ENCODE results near the gene ZCCHC4. TPM values are rescaled to one million over a fixed set of nuclear protein-coding genes. Genes with fewer than 3 reads are reported as not detected.
A peak's percentile ranks its signal among the peaks of the same experiment; 100 is the strongest.

ZCCHC4 gene
- total and polyA plus RNA-seq, 2 of the 8 experiments (the other 6 are each of a cell fraction or from before 2014, with no cell fraction given): 9.8 to 12.5 TPM

DNA sequence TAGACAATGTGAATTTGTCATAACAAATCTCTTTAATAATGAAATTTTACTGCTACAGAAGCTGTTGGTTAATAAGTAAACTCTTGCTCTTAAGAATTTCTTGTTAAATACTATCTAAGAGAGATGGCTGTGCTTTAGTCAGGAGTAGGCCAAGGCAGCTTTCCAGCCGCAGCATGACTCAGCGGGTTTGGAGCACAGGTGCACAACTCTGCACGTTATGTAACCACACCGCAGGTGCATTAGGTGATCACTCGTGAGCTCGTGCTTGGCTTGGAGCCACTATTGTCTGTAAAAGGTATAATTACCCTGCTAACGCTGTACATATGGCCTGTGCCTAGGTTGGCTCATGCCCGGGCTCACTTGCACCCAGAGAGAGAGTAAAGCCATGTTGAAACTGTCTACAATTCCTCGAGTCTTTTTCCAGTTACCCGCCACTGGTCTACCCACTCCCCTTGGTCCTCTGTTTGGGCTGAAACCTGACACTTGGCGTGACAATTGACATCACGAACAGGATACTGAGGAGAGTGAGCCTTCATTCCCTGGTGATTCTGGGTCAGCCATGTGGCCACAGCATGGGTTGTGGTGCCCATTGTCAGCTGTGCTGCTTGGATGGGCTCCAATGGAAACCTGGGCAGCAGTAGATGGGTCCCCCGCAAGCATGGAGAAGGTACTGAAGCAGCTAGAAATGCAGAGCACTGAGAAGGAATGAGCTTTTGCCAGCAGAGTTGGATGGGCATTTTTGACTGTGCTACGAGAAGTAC, 46.1 kb downstream of the ZCCHC4 start (continued):
- TF ChIP-seq CHD7 (IDR thresholded peaks at IDR 0.05; ENCODE audit: insufficient replicate concordance, low read length) (no peak), MAFK (IDR thresholded peaks at IDR 0.05; ENCODE audit: low read depth, low read length) (peak; percentile 29; the same call in 1 of the 2 replicates)
